T-cell (primary cell): ENCODE measurements around the gene PIP5KL1. TPM values are rescaled to one million over a fixed set of nuclear protein-coding genes. Genes with fewer than 3 reads are reported as not detected.

Experiments
- ATAC-seq, 4 experiments: fragments of 200-7000 bp in 3 of 4; fragments of 150-1000 bp in 1 of 4; cut with Tn5 transposase; replicated peaks in 1 of 4; 1 replicate in 3 of 4; 2 replicates in 1 of 4; pipeline ENCODE4 v1.10.0; 2021; ENCODE audit warnings: moderate library complexity in 3 of 4, mild to moderate bottlenecking in 2 of 4, moderate number of reproducible peaks in 1 of 4
- CTCF ChIA-PET, 2 donors: fragments of 300-600 bp; sonication (Branson Sonifier 250); formaldehyde crosslinking; loops; one replicate each; lab custom pipeline; 2022; ENCODE audit warnings: antibody characterized with exemption in 2 of 2; lab: Charles Lee
- POLR2A ChIA-PET, 2 donors: fragments of 300-600 bp; sonication (Branson Sonifier 250); formaldehyde crosslinking; loops; one replicate each; lab custom pipeline; 2022; ENCODE audit warnings: antibody characterized with exemption in 2 of 2; lab: Charles Lee
- DNase-seq, 35 experiments: peaks; one replicate each; pipeline versions ENCODE4 v3.0.0 to v3.0.0-alpha.2; 2013 to 2023
- H3K27ac ChIP-seq: one replicate; pipeline ENCODE4 v1.5.1; 2013; ENCODE audit warnings: low read length
- H3K27me3 ChIP-seq, 2 experiments: replicated peaks in 1 of 2; 1 replicate in 1 of 2; 2 replicates in 1 of 2; pipeline versions ENCODE4 v1.6.1 to v1.7.0; 2013; ENCODE audit warnings: low read length in 1 of 2, mixed read lengths in 1 of 2; ENCODE audit not compliant: control insufficient read depth in 2 of 2, insufficient read depth in 2 of 2; ENCODE audit errors: extremely low read depth in 1 of 2
- H3K36me3 ChIP-seq, 2 donors: 1 replicate in 1 of 2; 2 replicates in 1 of 2; pipeline versions ENCODE4 v1.6.1 to v1.7.0; 2013; ENCODE audit warnings: low read length in 1 of 2; ENCODE audit not compliant: control insufficient read depth in 2 of 2, insufficient read depth in 1 of 2; ENCODE audit errors: extremely low read depth in 1 of 2
- H3K4me1 ChIP-seq, 2 experiments: 1 replicate in 1 of 2; 2 replicates in 1 of 2; pipeline versions ENCODE4 v1.6.1 to v1.7.0; 2013; ENCODE audit warnings: low read length in 2 of 2, mixed read lengths in 1 of 2; ENCODE audit not compliant: insufficient read depth in 2 of 2, control insufficient read depth in 1 of 2; ENCODE audit errors: extremely low read depth in 1 of 2
- H3K4me3 ChIP-seq, 2 donors: 1 replicate in 1 of 2; 2 replicates in 1 of 2; pipeline versions ENCODE4 v1.5.1 to v1.7.0; 2013; ENCODE audit warnings: mild to moderate bottlenecking in 2 of 2, low read length in 1 of 2, moderate library complexity in 1 of 2; ENCODE audit not compliant: control insufficient read depth in 1 of 2; ENCODE audit errors: extremely low read depth in 1 of 2
- H3K9me3 ChIP-seq: 2 replicates; pipeline ENCODE4 v1.7.0; 2013
- H3K27ac Mint-ChIP-seq, 2 donors: one replicate each; pipeline ENCODE4 v1.8.0; 2020 to 2021; ENCODE audit warnings: mild to moderate bottlenecking in 2 of 2, mixed read lengths in 2 of 2
- H3K27me3 Mint-ChIP-seq, 2 donors: one replicate each; pipeline ENCODE4 v1.8.0; 2021 to 2022; ENCODE audit warnings: mixed read lengths in 2 of 2
- H3K36me3 Mint-ChIP-seq: one replicate; pipeline ENCODE4 v1.8.0; 2021; ENCODE audit warnings: mixed read lengths
- H3K4me1 Mint-ChIP-seq, 3 donors: one replicate each; pipeline ENCODE4 v1.8.0; 2020 to 2022; ENCODE audit warnings: mixed read lengths in 3 of 3, mild to moderate bottlenecking in 1 of 3
- H3K4me3 Mint-ChIP-seq, 3 donors: one replicate each; pipeline ENCODE4 v1.8.0; 2020 to 2022; ENCODE audit warnings: mild to moderate bottlenecking in 3 of 3, mixed read lengths in 3 of 3, moderate library complexity in 3 of 3
- H3K9me3 Mint-ChIP-seq, 3 donors: one replicate each; pipeline ENCODE4 v1.8.0; 2020 to 2022; ENCODE audit warnings: mixed read lengths in 3 of 3
- WGBS: methylation state at CpG from one replicate; pipeline ENCODE4 v1.1.5; 2013; ENCODE audit warnings: missing lambda C conversion rate; ENCODE audit not compliant: insufficient coverage; 5-methylcytosine and 5-hydroxymethylcytosine counted together
- total RNA-seq, 35 experiments: library from RNA in 6 of 35; stranded (reverse) in 6 of 35; fragments of 120-200 nt in 1 of 35; gene quantifications; one replicate each; pipeline versions ENCODE4 v1.2.1 to v1.2.4 and lab custom pipeline; 2013 to 2026

The PIP5KL1 gene
- total RNA-seq, 5 donors from 2014 or later (not counting 1 experiment from before 2014, with no cell fraction given), result 0.99 to 5.6 (median 2.6) TPM

DNA sequence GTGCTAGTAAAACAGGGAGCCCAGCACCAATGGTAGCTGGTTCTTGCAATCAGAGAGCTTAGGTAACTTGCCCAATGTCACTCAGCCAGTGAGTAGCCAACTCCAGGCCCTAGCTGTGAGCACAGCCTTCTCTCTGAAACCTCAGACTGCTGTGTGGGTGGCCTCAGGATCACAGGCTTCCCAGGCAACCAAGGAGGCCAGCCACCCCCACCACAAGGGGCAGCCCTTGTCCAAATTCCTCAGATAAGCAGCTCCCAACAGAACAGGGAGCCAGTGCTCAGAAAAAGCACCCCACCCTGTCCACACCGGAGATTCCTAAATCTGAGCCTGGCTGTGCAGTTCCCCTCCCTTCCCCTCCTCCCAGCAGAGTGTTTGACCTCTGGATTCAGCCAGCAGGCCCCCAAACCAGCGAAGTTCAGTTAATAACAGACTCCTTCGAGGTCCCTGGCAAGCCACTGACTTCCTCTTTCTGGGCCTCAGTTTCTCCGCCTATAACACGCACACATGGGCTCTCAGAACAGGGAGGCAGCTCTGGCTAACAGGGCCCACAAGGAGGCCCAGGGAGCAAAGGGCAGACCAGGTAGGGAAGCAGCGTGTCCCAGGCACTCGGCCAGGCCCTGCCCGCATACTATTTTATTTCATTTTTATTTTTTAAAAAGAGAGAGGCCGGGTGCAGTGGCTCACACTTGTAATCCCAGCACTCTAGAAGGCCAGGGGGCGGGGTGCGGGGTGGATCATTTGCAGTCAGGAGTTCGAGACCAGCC is 47.5 kb upstream of the PIP5KL1 start:
- ATAC-seq, result no peak
- Mint-ChIP-seq H3K9me3 (no peaks in the 10 kb centered on the region), H3K27ac (peak overlapping the region; percentile 88 to 99), H3K27me3 (no peaks in the 10 kb centered on the region), H3K4me3 (peak overlapping the region; percentile 91 to 97 (median 96)), H3K36me3 (peaks cover 48% of the 10 kb centered on the region), H3K4me1 (peaks cover 46 to 61% (median 58%) of the 10 kb centered on the region in 3 donors)
- 11% methylated on average over 5 of the region's 12 CpGs for WGBS
- peaks cover 18 to 91% of the 10 kb centered on the region in 2 experiments for H3K4me1 ChIP-seq
- no peaks in the 10 kb centered on the region for H3K9me3 ChIP-seq
- POLR2A ChIA-PET, result interaction anchor here in 1 of 2 donors (0.9 to 1.0 kb wide), 2 partner anchors 22 to 51 kb away, joined by 3 read pairs; no protein-coding TSS in a partner anchor
- DNase-seq, result no peak
- peaks cover 6 to 32% of the 10 kb centered on the region in 2 donors for H3K36me3 ChIP-seq
- H3K27me3 ChIP-seq, result no peaks in the 10 kb centered on the region
- peak overlapping the region; percentile 79 for H3K27ac ChIP-seq
- CTCF ChIA-PET, result interaction anchor here in 1 of 2 donors (1.8 to 2.4 kb wide), 3 partner anchors 23 to 57 kb away, joined by 5 to 10 read pairs (median 5); no protein-coding TSS in a partner anchor
- H3K4me3 ChIP-seq, result peak overlapping the region; percentile 90 to 98

DNA sequence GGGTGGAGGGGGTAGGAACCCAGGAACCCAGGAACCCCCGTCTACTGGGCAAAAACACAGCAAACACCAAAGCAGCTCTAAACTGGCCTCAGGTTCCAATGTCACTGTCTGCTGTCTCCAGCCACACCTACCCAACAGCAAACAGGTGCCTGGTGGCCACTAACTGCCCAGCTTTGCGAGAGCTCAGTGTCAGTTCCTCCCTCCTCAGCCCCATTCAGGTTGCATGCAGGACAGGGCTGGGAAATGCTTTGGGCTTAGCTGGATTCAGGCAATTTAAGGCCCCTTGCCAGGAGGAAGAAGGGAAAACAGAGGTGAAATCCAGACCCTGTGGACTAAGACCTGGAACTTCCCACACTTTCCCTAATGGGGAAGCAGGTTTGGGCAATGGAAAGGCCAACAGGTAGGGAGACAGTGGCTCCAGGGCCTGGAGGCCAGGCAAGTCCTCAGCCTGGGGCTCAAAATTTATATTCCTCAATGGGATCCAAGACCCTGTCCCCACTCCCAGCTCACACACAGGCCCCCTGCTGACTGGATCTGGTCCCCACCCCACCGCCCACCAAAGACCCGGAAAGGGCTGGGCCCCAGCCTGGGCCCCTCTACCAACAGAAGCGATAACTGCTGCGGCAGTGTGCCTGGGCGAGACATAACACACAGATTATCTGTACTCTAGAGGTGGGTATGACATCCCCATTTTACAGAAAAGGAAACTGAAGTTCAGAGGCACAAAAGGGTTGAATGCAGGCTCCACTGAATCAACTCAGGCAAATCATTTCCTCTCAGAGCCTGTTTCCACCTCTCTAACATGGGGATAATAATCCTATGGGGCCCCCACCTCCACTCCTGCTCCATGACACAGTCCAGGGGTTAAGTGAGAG is 46.7 kb upstream of the PIP5KL1 start:
- WGBS, result 40% methylated on average over 1 of the region's 7 CpGs
- Histone ChIP-seq H3K4me1 (peaks cover 14 to 91% of the 10 kb centered on the region in 2 experiments), H3K4me3 (peak overlapping the region; percentile 90 to 98), H3K27ac (peak overlapping the region; percentile 79), H3K36me3 (peaks cover 12 to 32% of the 10 kb centered on the region in 2 donors), H3K27me3 (no peaks in the 10 kb centered on the region), H3K9me3 (no peaks in the 10 kb centered on the region)
- Mint-ChIP-seq H3K27ac (peak overlapping the region; percentile 88 to 99), H3K36me3 (peaks cover 48% of the 10 kb centered on the region), H3K4me1 (peaks cover 45 to 61% (median 58%) of the 10 kb centered on the region in 3 donors), H3K4me3 (peak overlapping the region; percentile 91 to 97 (median 96)), H3K27me3 (no peaks in the 10 kb centered on the region), H3K9me3 (no peaks in the 10 kb centered on the region)
- ChIA-PET POLR2A (interaction anchor here in 1 of 2 donors (0.6 to 0.9 kb wide), 2 partner anchors 22 to 53 kb away, joined by 3 to 4 read pairs; no protein-coding TSS in a partner anchor), CTCF (interaction anchor here (1.3 to 2.4 kb wide), 3 partner anchors 22 to 58 kb away, joined by 5 to 10 read pairs (median 5); no protein-coding TSS in a partner anchor)
- ATAC-seq (no peak), DNase-seq (peak in 1 of 35 experiments; percentile 38)

DNA sequence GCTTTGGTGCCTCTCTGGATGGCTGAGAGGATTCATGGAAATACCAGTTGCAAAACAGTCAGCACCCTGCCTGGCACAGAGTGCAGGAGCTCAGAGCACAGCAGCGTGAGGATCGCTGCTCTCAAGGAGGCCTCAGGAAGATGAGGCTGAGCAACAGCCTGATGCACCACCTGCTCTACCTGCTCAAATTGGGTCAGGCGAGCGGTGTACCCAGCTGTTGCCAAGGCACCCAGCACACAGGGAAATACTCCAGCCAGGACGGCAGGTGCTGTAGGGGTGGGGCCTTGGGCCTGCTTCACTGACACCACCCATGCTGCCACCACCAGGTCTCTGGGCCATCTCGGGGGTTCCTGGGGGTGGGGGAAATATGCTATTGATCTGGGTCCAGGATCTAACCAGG is 45.9 kb upstream of the PIP5KL1 start:
- CTCF ChIA-PET, result interaction anchor here (0.7 to 2.0 kb wide), 4 partner anchors 21 to 58 kb away, joined by 3 to 5 read pairs (median 4); no protein-coding TSS in a partner anchor
- peak overlapping the region; percentile 79 for H3K27ac ChIP-seq
- Mint-ChIP-seq H3K36me3 (peaks cover 51% of the 10 kb centered on the region), H3K27ac (peak overlapping the region; percentile 88 to 99), H3K4me3 (peak overlapping the region; percentile 91 to 97 (median 96)), H3K27me3 (no peaks in the 10 kb centered on the region), H3K9me3 (no peaks in the 10 kb centered on the region), H3K4me1 (peaks cover 47 to 61% (median 60%) of the 10 kb centered on the region in 3 donors)
- no peaks in the 10 kb centered on the region for H3K9me3 ChIP-seq
- ATAC-seq (peak in 1 of 4 experiments; percentile 19), DNase-seq (peak in 29 of 35 experiments; percentile 42 to 73 (median 56))
- peak overlapping the region; percentile 90 to 98 for H3K4me3 ChIP-seq
- POLR2A ChIA-PET, result interaction anchor here in 1 of 2 donors (0.6 kb wide), 1 partner anchor 53 kb away, joined by 4 read pairs; no protein-coding TSS in a partner anchor
- H3K36me3 ChIP-seq, result peaks cover 12 to 32% of the 10 kb centered on the region in 2 donors
- WGBS, result 20% methylated on average over 2 of the region's 6 CpGs
- H3K27me3 ChIP-seq, result no peaks in the 10 kb centered on the region
- peaks cover 11 to 91% of the 10 kb centered on the region in 2 experiments for H3K4me1 ChIP-seq

DNA sequence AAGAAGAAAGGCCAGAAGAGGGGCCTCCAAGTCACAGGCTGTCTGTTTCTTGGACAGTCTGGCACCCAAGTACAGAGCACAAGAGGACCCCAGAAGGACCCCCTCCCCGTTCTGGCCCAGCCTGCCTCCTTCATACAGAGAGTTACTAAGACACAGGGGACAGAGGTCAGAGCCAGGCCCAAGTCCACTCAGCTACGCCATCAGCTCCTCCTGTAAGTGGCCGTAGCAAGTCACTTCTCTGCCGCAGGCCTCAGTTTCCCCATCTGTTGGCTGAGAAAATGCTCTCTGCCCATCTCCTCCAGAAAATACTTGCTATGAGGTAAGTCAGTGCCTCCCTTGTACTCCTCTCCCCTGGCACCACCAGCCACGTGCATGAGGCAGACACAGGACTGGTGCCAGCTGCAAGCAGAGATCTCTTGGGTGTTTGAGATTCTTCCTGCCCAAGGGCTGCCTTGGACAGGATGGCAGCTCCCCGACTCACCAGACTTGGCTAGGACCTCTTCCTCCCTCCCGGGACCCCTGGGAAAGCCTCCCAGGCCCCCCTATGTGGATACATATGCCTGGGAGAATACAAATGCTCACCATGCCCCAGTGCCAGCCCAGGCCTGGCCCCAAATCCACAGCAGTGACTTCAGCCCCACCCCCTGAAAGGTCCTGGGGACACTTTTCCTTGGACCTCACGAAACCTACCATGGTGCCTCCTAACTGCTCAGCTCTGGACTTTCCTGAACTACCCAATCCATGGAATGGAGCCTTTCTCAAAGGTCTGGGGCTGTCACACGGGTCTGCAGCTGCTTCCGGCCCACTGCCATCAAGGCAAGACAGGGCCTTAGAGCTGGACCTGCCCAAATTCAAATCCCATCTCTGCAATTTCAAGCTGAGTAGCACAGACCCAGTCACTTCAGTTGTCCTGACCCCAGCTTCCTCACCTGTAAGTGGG is 45.1 kb upstream of the PIP5KL1 start:
- ATAC-seq (no peak), DNase-seq (no peak)
- Histone ChIP-seq H3K9me3 (no peaks in the 10 kb centered on the region), H3K27me3 (no peaks in the 10 kb centered on the region), H3K27ac (peak overlapping the region; percentile 79), H3K36me3 (peaks cover 12 to 32% of the 10 kb centered on the region in 2 donors), H3K4me1 (peaks cover 10 to 95% of the 10 kb centered on the region in 2 experiments), H3K4me3 (peak overlapping the region; percentile 90 to 98)
- Mint-ChIP-seq H3K27me3 (no peaks in the 10 kb centered on the region), H3K9me3 (no peaks in the 10 kb centered on the region), H3K4me1 (peaks cover 49 to 65% (median 62%) of the 10 kb centered on the region in 3 donors), H3K27ac (peak overlapping the region; percentile 88 to 99), H3K36me3 (peaks cover 51% of the 10 kb centered on the region), H3K4me3 (peak overlapping the region; percentile 91 to 97 (median 96))
- POLR2A ChIA-PET, result interaction anchor here (0.5 to 0.6 kb wide), 3 partner anchors 10 to 54 kb away, joined by 3 to 9 read pairs (median 3); no protein-coding TSS in a partner anchor
- WGBS, result 58% methylated on average over 8 of the region's 10 CpGs
- CTCF ChIA-PET, result interaction anchor here (0.5 to 2.0 kb wide), 7 partner anchors 20 to 59 kb away, joined by 3 to 5 read pairs (median 3); no protein-coding TSS in a partner anchor

DNA sequence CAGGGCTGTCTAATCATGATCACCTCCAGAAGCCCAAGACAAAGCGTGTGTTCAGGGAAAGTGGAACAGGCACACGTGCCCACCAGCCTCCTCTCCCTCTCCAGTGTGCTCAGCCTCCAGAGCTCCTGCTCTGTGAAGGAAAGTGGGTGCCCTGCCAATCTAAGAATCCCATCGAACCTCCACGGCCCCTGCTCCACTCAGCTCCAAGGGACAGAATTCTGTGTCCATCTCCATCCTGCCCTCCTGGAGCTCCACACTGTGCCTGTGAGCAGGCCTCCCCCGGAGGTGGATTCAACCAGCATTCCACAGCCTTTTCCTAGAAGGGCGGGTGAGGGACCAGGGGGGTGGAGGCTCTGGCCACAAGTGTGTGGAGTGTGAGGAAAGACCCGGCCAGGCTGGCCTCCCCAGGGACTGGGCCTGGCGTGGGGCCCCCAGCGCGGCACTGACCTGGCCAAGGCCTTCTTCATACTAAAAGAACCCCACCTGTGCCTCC is 44.2 kb upstream of the PIP5KL1 start:
- no peaks in the 10 kb centered on the region for H3K9me3 ChIP-seq
- peaks cover 12 to 34% of the 10 kb centered on the region in 2 donors for H3K36me3 ChIP-seq
- H3K27ac ChIP-seq, result peak overlapping the region; percentile 79
- Mint-ChIP-seq H3K4me1 (peaks cover 58 to 73% (median 70%) of the 10 kb centered on the region in 3 donors), H3K27me3 (no peaks in the 10 kb centered on the region), H3K4me3 (peak overlapping the region; percentile 91 to 97 (median 96)), H3K27ac (peak overlapping the region; percentile 88 to 99), H3K9me3 (no peaks in the 10 kb centered on the region), H3K36me3 (peaks cover 57% of the 10 kb centered on the region)
- H3K4me3 ChIP-seq, result peak overlapping the region; percentile 90 to 98
- no peaks in the 10 kb centered on the region for H3K27me3 ChIP-seq
- H3K4me1 ChIP-seq, result peaks cover 15 to 100% of the 10 kb centered on the region in 2 experiments
- POLR2A ChIA-PET, result interaction anchor here (0.6 to 1.0 kb wide), 3 partner anchors 9 to 32 kb away, joined by 3 to 9 read pairs (median 3); no protein-coding TSS in a partner anchor
- 14% methylated on average over 3 of the region's 10 CpGs for WGBS
- no peak for DNase-seq
- ATAC-seq, result no peak
- CTCF ChIA-PET, result interaction anchor here in 1 of 2 donors (0.9 to 1.2 kb wide), 2 partner anchors 21 to 32 kb away, joined by 3 read pairs; no protein-coding TSS in a partner anchor
